Epithelial cell of esophagus (primary cell): Measurements from ENCODE around the gene IL3.

Experiments
- DNase-seq: peaks from one replicate; pipeline ENCODE4 v3.0.0; 2010; ENCODE audit warnings: low read depth
- H3K4me3 ChIP-seq: 2 replicates; pipeline ENCODE4 v1.5.1; 2011; ENCODE audit warnings: mild to moderate bottlenecking, low read length, control low read depth
- CTCF ChIP-seq: IDR thresholded peaks from 2 replicates; pipeline ENCODE4 v1.5.1; 2011; ENCODE audit warnings: low read depth, mild to moderate bottlenecking, low read length, control low read depth, inconsistent platforms; ENCODE audit not compliant: insufficient read depth; ENCODE audit errors: missing control alignments

Gene IL3

GRCh38 chr5:132044207-132044606, 16.2 kb upstream of the IL3 start:
- DNase-seq, result no peak
- no peak overlapping the region for H3K4me3 ChIP-seq
- TF ChIP-seq CTCF, result no peak

- no peak overlapping the region for H3K4me3 ChIP-seq
- no peak for DNase-seq
- no peak for TF ChIP-seq CTCF
Observed at GRCh38 chr5:132046880-132047299, 13.6 kb upstream of the IL3 start.

GRCh38 chr5:132049093-132049492, 11.4 kb upstream of the IL3 start:
- H3K4me3 ChIP-seq, result no peak overlapping the region
- DNase-seq, result no peak
- TF ChIP-seq CTCF, result no peak

- no peak for TF ChIP-seq CTCF
Observed at GRCh38 chr5:132049559-132049958, 10.9 kb upstream of the IL3 start.

GRCh38 chr5:132050136-132050535, 10.3 kb upstream of the IL3 start:
- DNase-seq, result no peak
- TF ChIP-seq CTCF, result no peak
- H3K4me3 ChIP-seq, result no peak overlapping the region

More at GRCh38 chr5:132049559-132049958, 10.9 kb upstream of the IL3 start:
- no peak overlapping the region for H3K4me3 ChIP-seq
- no peak for DNase-seq

- DNase-seq, result no peak
- H3K4me3 ChIP-seq, result no peak overlapping the region
- no peak for TF ChIP-seq CTCF
Observed at GRCh38 chr5:132050661-132051552, 9.5 kb upstream of the IL3 start.

- no peak for TF ChIP-seq CTCF
- DNase-seq, result no peak
Observed at GRCh38 chr5:132052520-132052919, 7.9 kb upstream of the IL3 start.

More at GRCh38 chr5:132052520-132052919, 7.9 kb upstream of the IL3 start:
- H3K4me3 ChIP-seq, result no peak overlapping the region
